Transverse colon (tissue), 4 donors: ENCODE measurements around the gene MT1F.

ENCODE experiments used
- CTCF ChIP-seq, 5 experiments: fragments of 200-600 bp in 3 of 5; fragments of 450-650 bp in 2 of 5; sonication (generic) in 3 of 5; IDR thresholded peaks; 1 replicate in 2 of 5; 2 replicates in 3 of 5; pipeline ENCODE4 v1.5.1; 2016 to 2017; ENCODE audit warnings: antibody characterized with exemption in 5 of 5, inconsistent platforms in 3 of 5, mild to moderate bottlenecking in 2 of 5, moderate library complexity in 1 of 5
- POLR2AphosphoS5 ChIP-seq, 3 donors: sonication (generic); formaldehyde crosslinking; IDR thresholded peaks; one replicate each; pipeline ENCODE4 v1.6.1; 2016; ENCODE audit warnings: antibody characterized with exemption in 3 of 3

- TF ChIP-seq CTCF (IDR thresholded peaks at IDR 0.05) (no peak), POLR2AphosphoS5 (IDR thresholded peaks at IDR 0.05) (no peak)
These were observed 12.8 kb downstream of the MT1F start for GRCh38 chr16:56670620-56670934.
